SK-N-SH (cell line): ENCODE measurements around the gene GCLC.

Experiments
- CTCF ChIP-seq: fragments of 200-600 bp; sonication (generic); IDR thresholded peaks from 2 replicates; pipeline ENCODE4 v1.6.1; 2017; ENCODE audit warnings: antibody characterized with exemption, mild to moderate bottlenecking, moderate library complexity
- ELF1 ChIP-seq: IDR thresholded peaks from 2 replicates; pipeline ENCODE4 v1.4.0; 2012
- EP300 ChIP-seq, 2 experiments: IDR thresholded peaks; 2 replicates each; pipeline versions ENCODE4 v1.4.0 to v1.6.1; 2012; ENCODE audit warnings: borderline replicate concordance in 1 of 2, low read depth in 1 of 2, low read length in 1 of 2
- EZH2phosphoT487 ChIP-seq: fragments of 200-600 bp; sonication (generic); IDR thresholded peaks from 2 replicates; pipeline ENCODE4 v1.6.1; 2017; ENCODE audit warnings: low read depth, mixed run types, mild to moderate bottlenecking, antibody characterized with exemption, moderate library complexity, borderline replicate concordance
- JUND ChIP-seq: IDR thresholded peaks from 2 replicates; pipeline ENCODE4 v1.4.0; 2012
- MXI1 ChIP-seq: IDR thresholded peaks from 2 replicates; pipeline ENCODE4 v1.6.1; 2012; ENCODE audit warnings: mild to moderate bottlenecking, low read depth, low read length, improper control_type of control experiment
- POLR2AphosphoS5 ChIP-seq: IDR thresholded peaks from 2 replicates; pipeline ENCODE4 v1.6.1; 2012; ENCODE audit warnings: low read depth, low read length
- RXRA ChIP-seq: IDR thresholded peaks from 2 replicates; pipeline ENCODE4 v1.4.0; 2012; ENCODE audit warnings: low read depth, mild to moderate bottlenecking, borderline replicate concordance
- SMC3 ChIP-seq: IDR thresholded peaks from 2 replicates; pipeline ENCODE4 v1.6.1; 2012; ENCODE audit warnings: low read depth, low read length, improper control_type of control experiment
- USF2 ChIP-seq: fragments of 150-350 bp; IDR thresholded peaks from 2 replicates; pipeline ENCODE4 v1.6.1; 2017; ENCODE audit warnings: antibody characterized with exemption, low read length, low read depth, borderline replicate concordance
- YY1 ChIP-seq: IDR thresholded peaks from 2 replicates; pipeline ENCODE4 v1.4.0; 2012; ENCODE audit warnings: low read depth, mild to moderate bottlenecking
- TF ChIP-seq, protein P1 (sequence below): IDR thresholded peaks from 2 replicates; pipeline ENCODE4 v1.6.1; 2012; ENCODE audit warnings: mild to moderate bottlenecking, low read depth, low read length, moderate library complexity

GRCh38 chr6:53566755-53567154 is 21.9 kb upstream of the GCLC start:
- TF ChIP-seq CTCF (no peak), EP300 (IDR thresholded peaks at IDR 0.05; ENCODE audit: borderline replicate concordance in 1 of 2, low read depth in 1 of 2, low read length in 1 of 2) (no peak), USF2 (no peak), JUND (no peak), ELF1 (no peak), SMC3 (no peak), POLR2AphosphoS5 (no peak), EZH2phosphoT487 (no peak), MXI1 (no peak), YY1 (no peak), RXRA (no peak)
- TF ChIP-seq, protein P1, sequence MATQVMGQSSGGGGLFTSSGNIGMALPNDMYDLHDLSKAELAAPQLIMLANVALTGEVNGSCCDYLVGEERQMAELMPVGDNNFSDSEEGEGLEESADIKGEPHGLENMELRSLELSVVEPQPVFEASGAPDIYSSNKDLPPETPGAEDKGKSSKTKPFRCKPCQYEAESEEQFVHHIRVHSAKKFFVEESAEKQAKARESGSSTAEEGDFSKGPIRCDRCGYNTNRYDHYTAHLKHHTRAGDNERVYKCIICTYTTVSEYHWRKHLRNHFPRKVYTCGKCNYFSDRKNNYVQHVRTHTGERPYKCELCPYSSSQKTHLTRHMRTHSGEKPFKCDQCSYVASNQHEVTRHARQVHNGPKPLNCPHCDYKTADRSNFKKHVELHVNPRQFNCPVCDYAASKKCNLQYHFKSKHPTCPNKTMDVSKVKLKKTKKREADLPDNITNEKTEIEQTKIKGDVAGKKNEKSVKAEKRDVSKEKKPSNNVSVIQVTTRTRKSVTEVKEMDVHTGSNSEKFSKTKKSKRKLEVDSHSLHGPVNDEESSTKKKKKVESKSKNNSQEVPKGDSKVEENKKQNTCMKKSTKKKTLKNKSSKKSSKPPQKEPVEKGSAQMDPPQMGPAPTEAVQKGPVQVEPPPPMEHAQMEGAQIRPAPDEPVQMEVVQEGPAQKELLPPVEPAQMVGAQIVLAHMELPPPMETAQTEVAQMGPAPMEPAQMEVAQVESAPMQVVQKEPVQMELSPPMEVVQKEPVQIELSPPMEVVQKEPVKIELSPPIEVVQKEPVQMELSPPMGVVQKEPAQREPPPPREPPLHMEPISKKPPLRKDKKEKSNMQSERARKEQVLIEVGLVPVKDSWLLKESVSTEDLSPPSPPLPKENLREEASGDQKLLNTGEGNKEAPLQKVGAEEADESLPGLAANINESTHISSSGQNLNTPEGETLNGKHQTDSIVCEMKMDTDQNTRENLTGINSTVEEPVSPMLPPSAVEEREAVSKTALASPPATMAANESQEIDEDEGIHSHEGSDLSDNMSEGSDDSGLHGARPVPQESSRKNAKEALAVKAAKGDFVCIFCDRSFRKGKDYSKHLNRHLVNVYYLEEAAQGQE = no peak
